Esophagus muscularis mucosa (tissue), 3 donors: ENCODE data around the gene SPDEF.

ENCODE experiments used
- CTCF ChIP-seq, 3 experiments: fragments of 200-600 bp in 2 of 3; fragments of 450-650 bp in 1 of 3; sonication (generic) in 2 of 3; IDR thresholded peaks; one replicate each; pipeline ENCODE4 v1.5.1; 2017 to 2019; ENCODE audit warnings: antibody characterized with exemption in 3 of 3, mild to moderate bottlenecking in 2 of 3, moderate library complexity in 1 of 3
- POLR2A ChIP-seq: fragments of 450-650 bp; IDR thresholded peaks from one replicate; pipeline ENCODE4 v1.6.1; 2017; ENCODE audit warnings: antibody characterized with exemption, moderate library complexity, mild to moderate bottlenecking, low read depth
- POLR2AphosphoS5 ChIP-seq, 2 donors: sonication (generic); formaldehyde crosslinking; IDR thresholded peaks; one replicate each; pipeline ENCODE4 v1.6.1; 2017; ENCODE audit warnings: antibody characterized with exemption in 2 of 2

GRCh38 chr6:34558172-34558714 lies 2.1 kb upstream of the SPDEF start:
- TF ChIP-seq POLR2AphosphoS5 (IDR thresholded peaks at IDR 0.05) = no peak
- no peak for TF ChIP-seq CTCF (IDR thresholded peaks at IDR 0.05)
- no peak for TF ChIP-seq POLR2A
